Ureter (tissue), 1 donor: ENCODE data around the gene VAMP4. TPM values are rescaled to one million over a fixed set of nuclear protein-coding genes. Genes with fewer than 3 reads are reported as not detected.

Experiments
- DNase-seq: peaks from one replicate; pipeline ENCODE4 v3.0.0-alpha.2; 2020; ENCODE audit warnings: low spot score
- total RNA-seq: library from RNA; stranded (reverse); gene quantifications from one replicate; pipeline ENCODE4 v1.2.4, GENCODE V29; 2023
- donor health status: DM: yes; HTN: yes; CAD: no.

VAMP4 gene, protein sequence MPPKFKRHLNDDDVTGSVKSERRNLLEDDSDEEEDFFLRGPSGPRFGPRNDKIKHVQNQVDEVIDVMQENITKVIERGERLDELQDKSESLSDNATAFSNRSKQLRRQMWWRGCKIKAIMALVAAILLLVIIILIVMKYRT
- total RNA-seq, result 16.3 TPM

DNA sequence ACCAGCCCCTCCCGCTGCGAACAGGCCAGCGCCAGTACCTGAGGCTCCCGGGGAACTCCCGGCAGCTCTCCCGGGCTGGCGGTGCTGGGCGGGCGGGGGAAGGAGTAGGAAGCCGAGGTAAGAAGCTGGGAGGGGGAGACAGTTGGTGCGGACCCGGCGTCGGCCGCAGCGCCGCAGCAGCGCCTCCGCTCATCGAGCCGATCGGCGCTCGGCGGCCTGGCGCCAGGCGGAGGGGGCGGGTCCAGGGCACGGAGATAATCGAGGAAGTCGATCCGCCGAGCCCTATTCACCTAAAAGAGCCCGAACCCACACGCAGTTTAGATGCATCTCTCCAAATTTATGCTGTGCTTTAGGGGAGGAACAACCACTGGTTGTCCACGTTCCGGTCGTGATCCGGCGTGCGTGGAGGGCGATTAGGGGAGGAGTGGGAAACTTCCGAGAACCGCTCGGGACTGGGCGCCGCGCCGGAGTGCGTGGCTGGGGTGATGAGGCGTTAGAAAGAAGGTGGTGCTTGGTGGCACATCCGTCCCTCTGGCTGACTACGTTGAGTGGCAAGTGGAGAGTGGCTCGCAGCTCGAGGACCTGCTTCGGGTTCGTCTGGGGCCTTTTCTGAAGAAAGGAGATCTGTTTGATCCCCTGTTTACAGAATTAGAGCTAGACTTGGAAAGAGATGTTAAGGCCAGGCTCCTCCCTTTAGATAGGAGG is at the start of gene VAMP4:
Gene VAMP4 (minus strand): TSS at position 194 of the 705 bp plus-strand sequence. CDS start 3,651 bp downstream, outside the sequence.
- DNase-seq, result peak; percentile 93

DNA sequence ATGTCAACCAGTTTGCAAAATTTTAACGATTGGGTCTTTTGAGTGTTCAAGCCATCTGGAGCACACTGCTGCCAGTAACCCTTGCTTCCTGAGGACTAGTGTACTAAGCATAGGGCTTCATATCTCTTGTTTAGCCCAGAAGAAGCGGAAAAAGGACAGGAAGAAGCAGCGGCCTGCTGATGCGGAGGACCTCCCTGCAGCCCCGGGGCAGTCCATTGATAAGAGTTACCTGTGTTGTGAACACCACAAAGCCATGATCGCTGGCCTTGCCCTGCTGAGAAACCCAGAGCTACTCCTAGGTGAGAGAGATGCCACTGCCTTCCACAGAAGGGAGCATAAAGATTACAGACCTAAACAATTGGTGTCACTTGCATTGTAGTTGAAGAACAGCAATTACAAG is 48.5 kb upstream of the VAMP4 start:
- no peak for DNase-seq

DNA sequence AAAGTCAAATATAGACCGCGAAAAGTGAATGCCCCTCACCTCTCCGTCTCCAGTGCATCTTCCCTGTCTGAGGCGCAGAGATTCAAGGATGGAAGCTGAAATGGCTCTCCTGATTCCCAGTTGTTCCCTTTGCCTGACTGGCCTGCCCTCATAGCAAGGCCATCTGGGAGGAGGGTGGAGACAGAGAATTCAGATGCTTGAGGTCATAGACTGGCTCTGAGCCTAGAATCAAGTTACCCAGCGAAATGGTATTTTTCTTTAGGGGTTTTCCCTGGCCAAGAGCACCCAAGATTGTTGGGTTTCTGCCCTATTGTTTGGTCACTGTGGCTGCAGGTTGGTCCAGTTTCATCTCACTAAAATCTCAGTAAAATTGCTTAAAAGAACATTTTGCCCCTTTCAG is 46.8 kb upstream of the VAMP4 start:
- no peak for DNase-seq

DNA sequence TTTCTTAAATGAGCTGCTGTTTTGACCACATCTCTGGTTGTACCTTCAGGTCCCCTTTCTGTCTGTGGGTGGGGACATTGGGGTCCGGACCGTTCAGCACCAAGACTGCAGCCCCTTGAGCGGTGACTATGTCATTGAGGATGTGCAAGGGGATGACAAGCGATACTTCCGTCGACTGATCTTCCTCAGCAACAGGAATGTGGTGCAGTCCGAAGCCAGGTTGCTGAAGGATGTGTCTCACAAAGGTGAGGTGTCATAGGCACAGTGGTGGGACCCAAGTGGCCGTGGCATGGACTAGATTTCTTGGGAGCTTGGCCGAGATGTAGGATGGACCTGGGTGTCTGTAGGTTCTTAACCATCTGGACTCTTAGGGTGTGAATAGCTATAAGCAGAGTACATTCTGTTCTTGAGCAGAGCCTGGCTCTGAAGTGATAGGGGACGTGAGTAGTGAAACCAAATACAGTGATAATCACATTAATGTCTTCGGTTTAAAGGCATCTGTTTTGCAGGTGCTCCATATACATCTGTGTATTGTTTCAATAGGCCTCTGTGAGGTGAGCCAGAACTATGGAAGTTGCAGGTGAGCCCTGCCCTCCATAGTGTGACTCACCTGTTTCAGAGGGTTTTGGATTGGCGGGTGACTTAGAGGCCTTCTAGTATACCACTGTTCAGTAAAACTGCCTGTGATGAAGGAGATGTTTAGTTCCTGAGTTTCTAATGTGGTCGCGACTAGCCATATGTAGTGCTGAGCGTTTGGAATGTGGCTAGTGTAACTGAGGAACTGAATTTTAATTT is 46.0 kb upstream of the VAMP4 start:
- no peak for DNase-seq

DNA sequence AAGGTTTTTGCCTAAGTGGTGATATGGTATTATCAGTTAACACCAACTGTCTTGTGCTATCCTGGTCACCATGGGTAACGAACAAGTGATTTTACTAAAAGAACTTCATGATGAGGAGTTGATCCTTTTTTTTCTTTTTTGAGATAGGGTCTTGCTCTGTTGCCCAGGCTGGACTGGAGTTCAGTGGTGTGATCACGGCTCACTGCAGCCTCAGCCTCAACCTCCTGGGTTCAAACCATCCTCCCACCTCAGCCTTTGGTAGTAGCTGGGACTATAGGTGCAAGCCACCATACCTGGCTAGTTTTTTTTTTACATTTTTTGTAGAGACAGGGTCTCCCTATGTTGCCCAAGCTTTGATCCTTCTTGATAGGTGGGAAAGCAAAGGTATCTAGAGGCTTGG is 44.7 kb upstream of the VAMP4 start:
- no peak for DNase-seq

DNA sequence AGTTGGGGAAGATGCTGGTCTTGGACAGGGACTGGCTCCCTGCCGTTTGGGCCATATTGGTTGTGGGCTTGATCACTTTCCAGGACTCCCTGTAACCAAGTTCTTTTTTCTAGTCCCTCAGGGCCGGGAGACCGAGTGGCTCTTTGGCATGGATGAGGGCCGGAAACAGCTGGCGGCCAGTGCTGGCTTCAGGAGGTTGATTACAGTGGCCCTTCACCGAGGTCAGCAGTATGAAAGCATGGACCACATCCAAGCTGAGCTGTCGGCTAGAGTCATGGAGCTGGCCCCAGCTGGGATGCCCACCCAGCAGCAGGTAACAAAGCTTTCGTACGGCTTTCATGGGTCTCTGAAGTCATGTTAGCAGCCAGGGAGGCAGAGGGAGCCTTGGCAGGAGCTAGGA is 43.9 kb upstream of the VAMP4 start:
- no peak for DNase-seq

DNA sequence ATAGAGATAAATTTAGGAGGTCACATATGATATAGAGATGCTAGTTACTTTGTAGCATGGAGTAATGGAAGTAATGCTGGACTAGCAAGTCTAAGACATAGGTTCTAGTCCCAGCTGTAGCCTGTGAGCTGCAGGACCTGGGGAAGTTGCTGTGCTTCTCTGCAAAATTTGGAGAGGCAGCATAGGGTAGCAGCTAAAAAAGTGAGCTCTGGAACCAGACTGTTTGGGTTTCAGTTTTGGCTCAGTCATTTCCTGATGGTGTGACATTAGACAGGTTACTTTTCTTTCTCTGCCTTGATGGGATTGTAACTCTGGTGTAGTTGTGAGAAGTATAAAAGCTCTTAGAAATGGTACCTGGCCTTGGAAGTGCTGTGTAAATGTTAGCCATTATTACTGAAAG is 42.9 kb upstream of the VAMP4 start:
- no peak for DNase-seq

DNA sequence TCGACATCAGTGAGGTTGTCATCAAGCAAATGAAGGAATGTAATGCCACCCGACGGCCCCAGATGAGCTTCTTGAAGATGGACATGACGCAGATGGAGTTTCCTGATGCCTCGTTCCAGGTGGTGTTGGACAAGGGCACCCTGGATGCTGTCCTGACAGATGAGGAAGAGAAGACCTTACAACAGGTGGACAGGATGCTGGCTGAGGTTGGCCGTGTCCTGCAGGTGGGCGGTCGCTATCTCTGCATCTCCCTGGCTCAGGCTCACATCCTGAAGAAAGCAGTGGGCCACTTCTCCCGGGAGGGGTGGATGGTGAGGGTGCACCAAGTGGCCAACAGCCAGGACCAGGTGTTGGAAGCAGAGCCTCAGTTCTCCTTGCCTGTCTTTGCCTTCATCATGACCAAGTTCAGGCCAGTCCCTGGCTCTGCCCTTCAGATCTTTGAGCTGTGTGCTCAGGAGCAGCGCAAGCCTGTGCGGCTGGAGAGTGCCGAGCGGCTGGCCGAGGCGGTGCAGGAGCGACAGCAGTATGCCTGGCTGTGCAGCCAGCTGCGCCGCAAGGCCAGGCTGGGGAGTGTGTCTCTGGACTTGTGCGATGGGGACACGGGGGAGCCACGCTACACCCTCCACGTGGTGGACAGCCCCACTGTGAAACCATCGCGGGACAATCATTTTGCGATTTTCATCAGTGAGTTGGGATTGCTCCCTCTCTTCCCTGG is 42.1 kb upstream of the VAMP4 start:
- no peak for DNase-seq

DNA sequence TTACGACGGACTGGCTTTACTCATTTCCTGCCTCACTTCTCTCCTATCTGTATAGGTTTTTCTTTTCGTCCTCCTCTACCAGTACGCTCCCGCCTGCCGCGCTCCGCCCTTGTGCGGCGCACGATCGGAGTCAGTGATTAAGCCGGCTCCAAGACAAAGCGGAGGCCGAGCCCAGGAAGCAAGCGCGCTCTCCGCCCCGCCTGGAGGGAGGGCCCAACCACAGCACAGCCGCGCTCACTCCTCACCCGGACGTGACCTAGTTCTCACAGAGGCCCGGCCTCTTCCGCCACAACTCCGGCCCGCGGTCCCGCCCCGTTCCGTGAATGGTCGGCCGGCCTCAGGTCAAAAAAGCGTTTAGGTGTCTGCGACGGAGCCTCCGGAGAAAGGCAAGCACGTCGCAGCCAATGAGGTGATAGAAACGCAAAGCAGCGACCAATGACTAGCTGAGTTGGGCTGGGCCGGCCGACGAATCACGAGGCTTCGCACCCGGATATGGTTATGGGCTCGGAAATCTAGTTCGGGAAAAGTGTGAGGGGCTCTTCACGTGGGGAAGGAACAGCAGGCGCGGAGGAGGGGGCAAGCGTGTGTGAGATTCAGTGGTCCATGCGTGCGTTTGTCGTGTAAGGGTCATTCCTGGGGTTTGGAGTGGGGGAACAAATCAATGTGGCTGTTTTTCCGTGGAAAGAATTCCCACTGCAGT is 39.5 kb upstream of the VAMP4 start, which contains the start of gene METTL13:
Gene METTL13 (plus strand): TSS at position 485 of the 700 bp plus-strand sequence. CDS start 308 bp downstream, outside the sequence.
- peak; percentile 99 for DNase-seq

DNA sequence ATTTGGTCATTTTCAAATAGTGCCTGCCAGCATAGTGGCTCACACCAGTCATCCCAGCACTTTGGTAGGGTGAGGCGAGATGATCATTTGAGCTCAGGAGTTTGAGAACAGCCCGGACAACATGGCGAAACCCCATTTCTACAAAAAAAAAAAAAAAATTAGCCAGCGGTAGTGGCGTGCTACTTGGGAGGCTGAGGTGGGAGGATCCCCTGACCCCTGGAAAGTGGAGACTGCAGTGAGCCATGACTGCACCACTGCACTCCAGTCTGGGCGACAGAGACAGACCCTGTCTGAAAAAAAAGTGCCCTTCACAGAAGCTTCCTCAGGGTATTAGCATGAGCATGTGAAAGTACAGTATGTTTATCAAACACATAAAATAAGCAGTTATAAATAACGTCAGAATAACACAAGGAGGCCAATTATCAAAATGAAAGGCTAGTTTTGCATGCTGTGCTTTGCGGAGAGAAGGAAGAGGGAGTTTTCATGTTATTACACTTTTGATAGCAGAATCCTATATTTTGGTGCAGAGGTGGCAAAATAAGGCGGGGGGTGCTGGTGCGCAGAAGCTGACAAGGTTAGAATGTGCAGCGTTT is 38.8 kb upstream of the VAMP4 start:
- no peak for DNase-seq

DNA sequence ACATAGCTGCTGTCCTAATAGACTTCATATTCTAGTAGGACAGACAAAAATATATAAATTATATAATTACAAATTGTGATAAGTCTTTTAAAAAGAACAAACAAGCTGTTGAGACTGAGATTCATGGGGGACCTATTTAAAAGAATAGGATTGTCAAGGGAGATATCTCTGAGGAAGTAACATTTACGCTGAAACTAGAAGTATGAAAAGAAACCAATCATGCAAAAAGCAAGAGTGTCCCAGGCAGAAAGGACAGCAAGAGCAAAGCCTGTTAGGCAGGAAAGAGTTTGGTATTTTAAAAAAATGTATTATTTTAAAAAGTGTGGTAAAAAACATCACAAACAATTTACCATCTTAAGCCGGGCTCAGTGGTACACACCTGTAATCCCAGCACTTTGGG is 30.4 kb upstream of the VAMP4 start:
- DNase-seq, result no peak

DNA sequence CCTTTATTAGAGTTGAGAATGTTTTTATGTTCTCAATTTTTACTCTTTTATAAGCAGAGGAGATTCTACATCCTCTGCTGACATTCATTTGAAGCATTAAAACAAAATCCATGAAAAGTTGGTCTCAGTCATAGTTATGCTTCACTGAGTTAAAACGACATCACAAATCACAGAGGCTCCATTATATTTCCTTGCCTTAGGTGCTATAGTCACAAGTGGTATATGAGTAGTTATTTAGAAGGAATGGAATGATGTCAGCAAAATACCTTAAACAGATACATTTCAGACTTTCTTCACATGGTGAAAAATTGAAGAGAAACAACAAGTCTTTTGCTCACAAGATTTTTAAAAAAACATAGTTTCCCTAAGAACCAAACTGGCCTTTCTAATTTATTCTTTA is 27.9 kb upstream of the VAMP4 start:
- DNase-seq, result no peak

DNA sequence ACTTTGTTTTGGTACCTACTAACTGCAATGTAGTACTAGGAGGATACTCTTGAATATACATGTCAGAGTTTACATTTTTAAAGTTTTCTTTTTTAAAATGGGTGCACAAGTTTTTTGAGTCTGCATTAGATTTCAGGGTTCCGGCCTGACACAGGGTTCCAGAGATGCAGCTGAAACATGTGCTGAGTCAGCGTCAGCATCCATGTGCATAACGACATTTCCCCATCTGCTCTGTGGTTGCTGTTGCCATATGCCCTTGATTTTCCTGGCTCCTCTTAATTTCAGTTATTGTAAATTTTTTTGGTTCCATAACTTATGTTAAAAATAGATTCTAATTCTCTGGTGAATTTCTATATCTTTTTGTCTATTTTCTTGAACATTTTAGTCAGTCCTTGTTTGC is 27.3 kb upstream of the VAMP4 start:
- DNase-seq, result no peak

DNA sequence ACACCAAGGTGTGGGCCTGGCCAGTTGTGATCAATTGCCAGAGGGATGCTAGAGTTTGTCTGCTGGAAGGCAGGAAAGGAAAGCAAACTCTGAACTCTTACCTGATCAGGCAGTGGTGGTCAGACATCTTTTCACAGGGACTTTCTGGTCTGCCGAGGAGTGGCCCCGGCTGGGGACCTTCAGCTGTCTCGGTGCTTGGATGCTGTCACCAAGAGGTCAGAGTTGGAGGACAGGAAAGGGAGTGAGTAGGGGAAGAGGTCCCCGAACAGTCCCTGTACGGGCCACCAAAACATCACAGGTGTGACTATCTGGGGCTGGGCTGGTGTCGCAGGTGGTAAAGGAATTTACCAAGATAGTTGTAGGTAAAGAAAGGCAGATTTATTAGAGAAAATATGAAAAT is 21.9 kb upstream of the VAMP4 start:
- no peak for DNase-seq

DNA sequence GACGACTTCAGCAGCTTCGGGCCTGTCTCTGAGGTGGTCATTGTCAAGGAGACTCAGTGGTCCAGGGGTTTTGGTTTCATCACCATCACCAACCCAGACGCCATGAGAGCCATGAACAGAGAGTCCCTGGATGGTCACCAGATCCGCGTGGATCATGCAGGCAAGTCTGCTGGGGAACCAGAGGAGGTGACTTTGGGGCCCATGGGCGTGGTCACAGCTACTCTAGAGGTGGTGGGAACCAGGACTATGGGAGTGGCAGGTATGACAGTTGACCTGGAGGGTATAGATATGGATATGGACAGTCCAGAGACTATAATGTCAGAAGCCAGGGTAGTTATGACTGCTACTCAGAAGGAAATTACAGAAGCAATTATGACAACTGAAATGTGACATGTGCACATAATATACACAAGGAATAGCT is 20.3 kb upstream of the VAMP4 start:
- DNase-seq, result no peak

DNA sequence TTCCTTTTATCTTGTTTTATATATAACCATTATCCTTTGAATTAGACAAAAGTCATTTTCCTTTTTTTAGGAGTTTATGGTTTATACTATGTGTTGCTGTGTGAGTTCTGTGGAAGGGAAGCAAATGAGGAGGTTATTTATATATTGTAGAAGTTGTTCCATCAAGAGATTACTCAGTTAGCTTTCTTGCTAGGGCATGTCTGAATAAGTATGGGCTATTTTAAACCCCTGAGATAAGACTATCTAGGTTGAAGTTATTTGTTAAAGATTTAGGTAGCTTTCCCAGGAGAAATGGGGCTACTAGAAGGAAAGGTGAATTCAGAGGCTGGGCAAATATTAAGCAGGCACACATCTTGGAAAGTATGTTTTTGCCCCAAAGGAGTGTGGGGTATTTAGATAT is 16.1 kb upstream of the VAMP4 start:
- no peak for DNase-seq

DNA sequence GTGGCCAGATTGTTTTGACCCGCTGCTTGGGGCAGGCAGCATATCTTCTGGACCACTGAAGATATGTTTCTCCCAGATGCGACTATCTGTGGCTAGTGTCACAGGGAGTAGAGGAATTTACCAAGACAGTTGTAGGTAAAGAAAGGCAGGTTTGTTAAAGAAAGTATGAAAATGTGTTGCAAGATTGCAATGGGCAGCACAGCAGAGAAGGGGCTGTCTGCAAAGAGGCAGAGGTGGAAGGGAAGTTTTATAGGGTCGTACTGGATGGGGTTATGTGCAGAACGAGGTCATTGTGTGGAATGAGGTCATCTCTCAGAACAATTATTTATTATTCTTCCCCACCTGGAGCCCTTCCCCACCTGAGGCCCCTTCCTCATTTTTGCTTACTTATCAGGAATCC is 15.0 kb upstream of the VAMP4 start:
- no peak for DNase-seq

DNA sequence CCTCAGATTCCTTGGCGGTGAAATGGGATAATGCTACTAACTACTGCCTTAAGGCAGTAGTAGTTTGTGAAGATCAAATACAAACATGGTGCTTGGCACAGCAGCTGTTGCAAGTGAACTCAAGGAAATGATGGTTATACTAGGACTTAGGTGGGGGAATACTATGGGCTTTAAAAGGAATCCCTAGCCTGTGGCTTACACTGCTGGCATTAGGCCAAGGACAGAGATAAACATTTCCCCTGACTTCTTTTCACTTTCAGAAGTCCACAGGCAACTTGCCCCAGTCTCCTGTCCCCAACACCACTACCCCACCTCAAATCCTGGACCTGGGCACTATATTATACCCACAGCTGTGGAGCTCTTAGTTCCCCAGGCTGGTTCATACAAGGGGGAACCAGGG is 13.1 kb upstream of the VAMP4 start:
- no peak for DNase-seq

DNA sequence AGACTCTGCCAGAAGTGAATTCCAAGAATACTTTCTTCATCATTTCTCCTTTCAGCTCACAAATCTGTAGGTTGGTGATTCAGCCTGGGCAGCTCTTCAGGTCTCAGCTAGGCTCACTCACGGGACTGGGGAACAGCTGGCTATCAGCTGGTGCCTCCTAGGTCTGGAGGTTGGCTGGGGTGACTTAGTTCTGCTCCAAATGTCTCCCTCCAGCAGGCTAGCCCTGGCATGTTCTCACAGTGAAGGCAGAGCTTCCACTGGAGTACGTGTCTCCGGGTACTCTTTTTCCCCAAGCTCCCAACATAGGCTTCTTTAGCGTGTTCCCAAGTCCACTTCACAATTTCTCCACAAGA is 12.5 kb upstream of the VAMP4 start:
- DNase-seq, result no peak

DNA sequence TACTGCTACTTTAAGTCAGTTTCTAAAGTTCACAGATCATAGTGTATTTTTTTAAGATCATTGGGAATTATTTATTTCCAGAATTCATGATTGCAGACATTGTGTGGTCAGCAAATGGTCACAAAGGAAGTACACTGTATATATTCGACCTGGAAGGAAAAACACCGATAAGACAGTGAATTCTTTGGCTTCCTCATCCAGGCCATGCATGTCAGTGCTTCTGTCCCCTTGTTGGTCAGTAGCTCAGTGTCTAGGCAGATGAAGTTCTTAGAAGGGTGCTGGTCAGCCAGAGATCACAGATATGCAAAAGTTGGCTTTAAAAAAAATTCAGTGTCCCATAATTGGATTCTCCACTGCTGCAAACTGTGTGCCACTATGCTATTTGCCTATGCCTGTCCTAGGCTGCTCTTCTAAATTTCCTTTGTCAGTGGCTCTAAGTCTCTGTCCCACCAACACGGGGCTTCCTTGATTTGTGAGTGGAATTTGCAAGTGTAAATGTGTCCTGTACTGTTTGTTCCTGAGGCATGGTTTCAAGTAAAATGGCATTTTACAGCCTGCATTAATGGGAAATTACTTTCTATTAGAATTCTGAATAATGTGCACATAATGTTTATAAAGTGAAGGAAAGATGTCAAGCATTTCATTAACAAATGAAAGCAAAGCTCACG is 12.0 kb upstream of the VAMP4 start:
- DNase-seq, result no peak

DNA sequence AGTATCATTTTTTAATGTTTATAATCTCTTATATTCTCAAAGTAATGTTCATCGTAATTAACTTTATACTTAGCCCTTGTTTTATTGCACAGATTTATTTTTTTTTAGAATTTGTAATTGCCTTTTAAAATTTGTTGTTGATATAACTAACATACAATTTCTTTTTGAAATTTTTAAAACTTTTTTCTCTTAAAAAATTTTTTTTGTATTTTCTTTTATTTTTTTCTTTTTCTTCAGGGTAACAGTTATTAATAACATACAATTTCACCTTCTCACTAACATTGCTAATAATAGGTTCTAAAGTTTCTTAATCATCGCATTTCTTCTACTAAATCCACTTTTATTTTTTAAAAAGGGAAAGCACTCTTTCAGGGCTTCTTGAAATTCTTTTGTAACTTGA is 11.3 kb upstream of the VAMP4 start:
- DNase-seq, result no peak
